HL-60 (cell line): ENCODE measurements around the gene CDC73.
A peak's percentile ranks its signal among the peaks of the same experiment; 100 is the strongest.

ENCODE experiments used
- DNase-seq, 2 experiments: peaks; one replicate each; pipeline ENCODE4 v3.0.0-alpha.2; 2010 to 2020; ENCODE audit warnings: low read depth in 1 of 2, low spot score in 1 of 2
- H3K27ac ChIP-seq: fragments of 250-450 bp; sonication (Bioruptor Pico); replicated peaks from 2 replicates; pipeline ENCODE4 v1.5.1; 2020; ENCODE audit warnings: mild to moderate bottlenecking, moderate library complexity
- H3K27me3 ChIP-seq: fragments of 250-450 bp; sonication (Bioruptor Pico); 2 replicates; pipeline ENCODE4 v1.5.1; 2021; ENCODE audit warnings: mild to moderate bottlenecking, moderate library complexity; ENCODE audit not compliant: insufficient read depth, poor library complexity, severe bottlenecking
- H3K4me3 ChIP-seq: replicated peaks from 2 replicates; pipeline ENCODE4 v1.5.1; 2011; ENCODE audit warnings: mild to moderate bottlenecking, control low read depth, low read length; ENCODE audit not compliant: insufficient read depth
- CTCF ChIP-seq: IDR thresholded peaks from one replicate; pipeline ENCODE4 v1.5.1; 2011; ENCODE audit warnings: low read length, control low read depth, inconsistent platforms; ENCODE audit not compliant: insufficient read depth
- GABPA ChIP-seq: IDR thresholded peaks from 2 replicates; pipeline ENCODE4 v1.6.1; 2012; ENCODE audit warnings: low read depth
- POLR2AphosphoS5 ChIP-seq: IDR thresholded peaks from 2 replicates; pipeline ENCODE4 v1.6.1; 2012; ENCODE audit warnings: low read depth
- REST ChIP-seq: IDR thresholded peaks from 2 replicates; pipeline ENCODE4 v1.6.1; 2012; ENCODE audit warnings: low read depth; ENCODE audit not compliant: insufficient replicate concordance
- SPI1 ChIP-seq: IDR thresholded peaks from 2 replicates; pipeline ENCODE4 v1.6.1; 2012; ENCODE audit warnings: low read depth, mild to moderate bottlenecking, borderline replicate concordance
- long read RNA-seq: library from polyadenylated mRNA; unstranded; transcript quantifications from one replicate; pipeline ENCODE4 v2.0.0, GENCODE V29; 2020

The CDC73 gene
- long read RNA-seq, full-length matches to known transcripts = 20 of 41 reads
- long read RNA-seq, partial matches to known transcripts = 15 of 41 reads
- long read RNA-seq, other reads (novel, unspliced or antisense) = 6 of 41 reads

- Histone ChIP-seq H3K4me3 (peak within 1 kb of the TSS; percentile 52), H3K27me3 (no peaks in the 10 kb centered on the region), H3K27ac (peak within 1 kb of the TSS; percentile 82)
- TF ChIP-seq CTCF (peak; percentile 35), POLR2AphosphoS5 (peak; percentile 77), REST (peak; percentile 23), GABPA (no peak), SPI1 (no peak)
- peak; percentile 82 to 98 for DNase-seq
These were observed at the start of gene CDC73 for GRCh38 chr1:193121616-193122593. Gene CDC73, plus strand, starts transcription at chr1:193122031. Its CDS starts 170 bp downstream, at chr1:193122201.

- H3K4me3 ChIP-seq = no peak overlapping the region
- no peaks in the 10 kb centered on the region for H3K27me3 ChIP-seq
- no peak overlapping the region for H3K27ac ChIP-seq
- DNase-seq = no peak
- TF ChIP-seq SPI1 (no peak), REST (no peak), GABPA (no peak), CTCF (no peak), POLR2AphosphoS5 (no peak)
These were observed 43.8 kb upstream of the CDC73 start for GRCh38 chr1:193077991-193078390.

- Histone ChIP-seq H3K27me3 (no peaks in the 10 kb centered on the region), H3K27ac (no peak overlapping the region), H3K4me3 (no peak overlapping the region)
- TF ChIP-seq GABPA = no peak
- TF ChIP-seq POLR2AphosphoS5 = no peak
- TF ChIP-seq SPI1 = no peak
- no peak for TF ChIP-seq CTCF
- TF ChIP-seq REST = no peak
- no peak for DNase-seq
These were observed 42.6 kb upstream of the CDC73 start for GRCh38 chr1:193079187-193079586.
